Measurements from ENCODE around the gene VPS13A.

The VPS13A gene

DNA sequence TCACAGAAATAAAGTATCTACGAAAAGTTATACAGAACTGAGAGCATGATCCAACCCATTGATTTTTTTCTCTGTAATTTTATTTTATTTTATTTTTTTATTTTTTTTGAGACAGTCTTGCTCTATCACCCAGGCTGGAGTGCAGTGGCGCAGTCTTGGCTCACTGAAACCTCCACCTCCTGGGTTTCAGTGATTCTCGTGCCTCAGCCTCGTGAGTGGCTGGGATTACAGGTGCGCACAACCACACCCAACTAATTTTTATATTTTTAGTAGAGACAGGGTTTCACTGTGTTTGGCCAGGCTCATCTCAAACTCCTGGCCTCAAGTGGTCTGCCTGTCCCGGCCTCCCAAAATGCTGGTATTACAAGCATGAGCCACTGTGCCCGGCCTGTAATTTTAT is 107.3 kb downstream of the VPS13A start:
- Histone ChIP-seq H3K18ac (ENCODE audit: low read length) (no peak overlapping the region), H3K23ac (ENCODE audit: low read length) (no peak overlapping the region), H3K27ac (ENCODE audit: low read depth, low read length) (no peak overlapping the region), H3K9ac (ENCODE audit: low read length) (no peak overlapping the region), H3K4ac (ENCODE audit: low read depth, low read length) (no peak overlapping the region), H3K9me3 (ENCODE audit: insufficient read depth, low read depth, low read length) (peaks cover 1% of the 10 kb centered on the region), H2BK5ac (ENCODE audit: low read depth, low read length, poor library complexity) (no peak overlapping the region), H3K4me2 (ENCODE audit: low read length) (no peak overlapping the region), H3K4me1 (ENCODE audit: control insufficient read depth in 1 of 2, insufficient read depth in 2 of 2, low read length in 2 of 2) (no peaks in the 10 kb centered on the region), H2BK12ac (ENCODE audit: low read length) (no peak overlapping the region), H3K79me1 (ENCODE audit: low read length) (no peaks in the 10 kb centered on the region), H3K27me3 (ENCODE audit: insufficient read depth, low read length) (no peaks in the 10 kb centered on the region), H2AK5ac (ENCODE audit: low read length) (no peak overlapping the region), H4K8ac (ENCODE audit: low read depth, low read length) (no peak overlapping the region), H2AFZ (ENCODE audit: insufficient read depth, low read length, poor library complexity) (no peak overlapping the region), H3K4me3 (ENCODE audit: low read depth, low read length) (no peak overlapping the region), H4K91ac (ENCODE audit: low read depth, low read length) (no peak overlapping the region), H3K36me3 (ENCODE audit: control insufficient read depth in 1 of 2, insufficient read depth in 2 of 2, low read length in 2 of 2) (peaks cover 4% of the 10 kb centered on the region in 2 experiments), H3K14ac (ENCODE audit: low read length) (no peak overlapping the region), H2BK120ac (ENCODE audit: insufficient read depth, low read length, poor library complexity) (no peak overlapping the region), H3K79me2 (ENCODE audit: control insufficient read depth, insufficient read depth, low read length, poor library complexity) (no peaks in the 10 kb centered on the region), H4K12ac (ENCODE audit: low read depth, low read length) (no peak overlapping the region)
- no peak for DNase-seq
- no CpG with 5 or more reads among the region's 7 CpGs for WGBS (ENCODE audit: extremely low coverage, insufficient coverage, insufficient read length)

DNA sequence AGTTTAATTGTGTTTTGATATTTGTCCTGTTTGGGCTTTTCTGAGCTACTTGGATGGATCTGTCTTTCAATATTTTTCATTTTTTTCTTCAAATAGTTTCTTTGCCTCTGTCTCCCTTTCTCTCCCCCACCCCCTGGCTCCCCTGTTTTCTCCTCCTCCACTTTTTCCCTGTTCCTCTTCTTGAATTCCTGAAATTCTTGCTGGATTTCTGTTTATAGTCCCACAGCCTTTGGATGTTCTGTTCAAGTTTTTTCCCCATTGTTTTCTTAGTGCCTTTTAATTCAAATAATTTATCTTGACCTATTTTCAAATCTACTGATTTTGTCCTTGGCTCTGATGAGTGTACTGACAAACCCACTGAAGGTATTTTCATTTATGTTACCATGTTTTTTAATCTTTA is 113.0 kb downstream of the VPS13A start:
- peaks cover 5 to 6% of the 10 kb centered on the region in 2 experiments for H3K4me1 ChIP-seq (ENCODE audit: control insufficient read depth in 1 of 2, insufficient read depth in 2 of 2, low read length in 2 of 2)
- H2BK120ac ChIP-seq (ENCODE audit: insufficient read depth, low read length, poor library complexity): no peak overlapping the region
- no peak overlapping the region for H2AK5ac ChIP-seq (ENCODE audit: low read length)
- H3K9ac ChIP-seq (ENCODE audit: low read length): no peak overlapping the region
- H4K91ac ChIP-seq (ENCODE audit: low read depth, low read length): no peak overlapping the region
- H3K79me2 ChIP-seq (ENCODE audit: control insufficient read depth, insufficient read depth, low read length, poor library complexity): no peaks in the 10 kb centered on the region
- H3K23ac ChIP-seq (ENCODE audit: low read length): no peak overlapping the region
- no peak overlapping the region for H3K4me2 ChIP-seq (ENCODE audit: low read length)
- DNase-seq: no peak
- H4K12ac ChIP-seq (ENCODE audit: low read depth, low read length): no peak overlapping the region
- no peak overlapping the region for H3K4ac ChIP-seq (ENCODE audit: low read depth, low read length)
- H2BK12ac ChIP-seq (ENCODE audit: low read length): no peak overlapping the region
- peaks cover 1% of the 10 kb centered on the region for H3K9me3 ChIP-seq (ENCODE audit: insufficient read depth, low read depth, low read length)
- H3K14ac ChIP-seq (ENCODE audit: low read length): no peak overlapping the region
- no peak overlapping the region for H3K27ac ChIP-seq (ENCODE audit: low read depth, low read length)
- no peak overlapping the region for H3K18ac ChIP-seq (ENCODE audit: low read length)
- no peak overlapping the region for H2AFZ ChIP-seq (ENCODE audit: insufficient read depth, low read length, poor library complexity)
- no peak overlapping the region for H4K8ac ChIP-seq (ENCODE audit: low read depth, low read length)
- no peak overlapping the region for H2BK5ac ChIP-seq (ENCODE audit: low read depth, low read length, poor library complexity)
- H3K4me3 ChIP-seq (ENCODE audit: low read depth, low read length): no peak overlapping the region
- H3K36me3 ChIP-seq (ENCODE audit: control insufficient read depth in 1 of 2, insufficient read depth in 2 of 2, low read length in 2 of 2): peaks cover 2% of the 10 kb centered on the region in 2 experiments
- H3K27me3 ChIP-seq (ENCODE audit: insufficient read depth, low read length): no peaks in the 10 kb centered on the region
- peaks cover 2% of the 10 kb centered on the region for H3K79me1 ChIP-seq (ENCODE audit: low read length)

DNA sequence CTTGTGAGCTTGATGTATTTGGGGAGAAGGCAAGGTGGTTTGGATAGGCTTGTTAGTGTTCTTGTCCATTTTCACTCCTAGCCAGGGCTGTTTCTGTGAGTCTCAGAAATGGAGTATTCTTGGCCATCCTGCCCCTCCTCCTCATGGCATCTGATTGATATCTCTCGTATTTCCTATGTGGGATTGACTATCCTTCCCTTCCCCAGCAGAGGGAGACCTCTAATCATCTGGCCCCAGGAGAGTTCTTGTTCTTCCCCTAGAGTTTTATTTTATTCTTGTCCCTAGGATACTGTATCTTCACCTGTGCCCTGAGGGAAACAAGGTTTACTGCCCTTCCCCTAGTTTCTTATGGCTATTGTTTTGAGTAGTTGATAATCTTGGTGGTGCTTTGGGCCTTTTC is 114.4 kb downstream of the VPS13A start:
- no peak overlapping the region for H4K12ac ChIP-seq (ENCODE audit: low read depth, low read length)
- peak overlapping the region; percentile 37 for H3K4me2 ChIP-seq (ENCODE audit: low read length)
- no peak overlapping the region for H3K9ac ChIP-seq (ENCODE audit: low read length)
- DNase-seq: peak; percentile 3 to 43
- no peak overlapping the region for H3K18ac ChIP-seq (ENCODE audit: low read length)
- H2BK12ac ChIP-seq (ENCODE audit: low read length): no peak overlapping the region
- H3K4me1 ChIP-seq (ENCODE audit: control insufficient read depth in 1 of 2, insufficient read depth in 2 of 2, low read length in 2 of 2): peaks cover 5 to 6% of the 10 kb centered on the region in 2 experiments
- no peaks in the 10 kb centered on the region for H3K79me2 ChIP-seq (ENCODE audit: control insufficient read depth, insufficient read depth, low read length, poor library complexity)
- no peak overlapping the region for H4K91ac ChIP-seq (ENCODE audit: low read depth, low read length)
- no peak overlapping the region for H3K4ac ChIP-seq (ENCODE audit: low read depth, low read length)
- WGBS (ENCODE audit: extremely low coverage, insufficient coverage, insufficient read length): no CpG with 5 or more reads among the region's 1 CpG
- no peak overlapping the region for H2AFZ ChIP-seq (ENCODE audit: insufficient read depth, low read length, poor library complexity)
- peaks cover 2% of the 10 kb centered on the region for H3K79me1 ChIP-seq (ENCODE audit: low read length)
- no peaks in the 10 kb centered on the region for H3K27me3 ChIP-seq (ENCODE audit: insufficient read depth, low read length)
- no peak overlapping the region for H2AK5ac ChIP-seq (ENCODE audit: low read length)
- no peak overlapping the region for H3K4me3 ChIP-seq (ENCODE audit: low read depth, low read length)
- H3K27ac ChIP-seq (ENCODE audit: low read depth, low read length): no peak overlapping the region
- H3K14ac ChIP-seq (ENCODE audit: low read length): no peak overlapping the region
- H2BK120ac ChIP-seq (ENCODE audit: insufficient read depth, low read length, poor library complexity): no peak overlapping the region
- H2BK5ac ChIP-seq (ENCODE audit: low read depth, low read length, poor library complexity): no peak overlapping the region
- H3K23ac ChIP-seq (ENCODE audit: low read length): no peak overlapping the region
- peaks cover 1% of the 10 kb centered on the region for H3K9me3 ChIP-seq (ENCODE audit: insufficient read depth, low read depth, low read length)
- peaks cover 2% of the 10 kb centered on the region in 2 experiments for H3K36me3 ChIP-seq (ENCODE audit: control insufficient read depth in 1 of 2, insufficient read depth in 2 of 2, low read length in 2 of 2)
- no peak overlapping the region for H4K8ac ChIP-seq (ENCODE audit: low read depth, low read length)

DNA sequence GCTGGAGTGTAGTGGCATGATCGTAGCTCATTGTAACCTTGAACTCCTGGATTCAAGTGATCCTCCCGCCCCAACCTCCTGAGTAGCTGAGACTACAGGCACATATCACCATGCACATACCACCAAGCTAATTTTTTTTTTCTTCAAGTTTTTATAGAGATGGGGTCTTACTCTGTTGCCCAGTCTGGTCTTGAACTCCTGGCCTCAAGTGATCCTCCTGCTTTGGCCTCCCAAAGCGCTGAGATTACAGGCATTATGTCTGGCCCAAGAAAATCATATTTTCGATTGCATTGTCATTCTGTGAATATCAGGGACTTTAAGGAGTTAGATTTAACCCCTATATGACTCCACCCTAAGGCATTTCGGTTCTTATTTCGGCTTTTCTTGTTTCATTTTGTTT is 116.6 kb downstream of the VPS13A start:
- Histone ChIP-seq H2BK5ac (ENCODE audit: low read depth, low read length, poor library complexity) (no peak overlapping the region), H3K79me2 (ENCODE audit: control insufficient read depth, insufficient read depth, low read length, poor library complexity) (no peaks in the 10 kb centered on the region), H2AFZ (ENCODE audit: insufficient read depth, low read length, poor library complexity) (no peak overlapping the region), H3K9me3 (ENCODE audit: insufficient read depth, low read depth, low read length) (no peaks in the 10 kb centered on the region), H3K9ac (ENCODE audit: low read length) (no peak overlapping the region), H4K91ac (ENCODE audit: low read depth, low read length) (no peak overlapping the region), H3K4me1 (ENCODE audit: control insufficient read depth in 1 of 2, insufficient read depth in 2 of 2, low read length in 2 of 2) (peaks cover 5 to 6% of the 10 kb centered on the region in 2 experiments), H3K27ac (ENCODE audit: low read depth, low read length) (no peak overlapping the region), H3K4ac (ENCODE audit: low read depth, low read length) (no peak overlapping the region), H3K4me3 (ENCODE audit: low read depth, low read length) (no peak overlapping the region), H3K14ac (ENCODE audit: low read length) (no peak overlapping the region), H3K27me3 (ENCODE audit: insufficient read depth, low read length) (no peaks in the 10 kb centered on the region), H3K18ac (ENCODE audit: low read length) (no peak overlapping the region), H4K12ac (ENCODE audit: low read depth, low read length) (no peak overlapping the region), H3K4me2 (ENCODE audit: low read length) (no peak overlapping the region), H2BK12ac (ENCODE audit: low read length) (no peak overlapping the region), H3K36me3 (ENCODE audit: control insufficient read depth in 1 of 2, insufficient read depth in 2 of 2, low read length in 2 of 2) (no peaks in the 10 kb centered on the region), H3K79me1 (ENCODE audit: low read length) (peaks cover 2% of the 10 kb centered on the region), H2BK120ac (ENCODE audit: insufficient read depth, low read length, poor library complexity) (no peak overlapping the region), H3K23ac (ENCODE audit: low read length) (no peak overlapping the region), H4K8ac (ENCODE audit: low read depth, low read length) (no peak overlapping the region), H2AK5ac (ENCODE audit: low read length) (no peak overlapping the region)
- WGBS (ENCODE audit: extremely low coverage, insufficient coverage, insufficient read length): no CpG with 5 or more reads among the region's 6 CpGs
- DNase-seq: peak in 1 of 2 donors; percentile 37

Data from trophoblast cell (in vitro differentiated cells and primary cell).